Stimulated activated CD8-positive, alpha-beta memory T cell treated with anti-CD3 and anti-CD28 coated beads, Interleukin-15, amount 100 ng/mL, for 48 hours (primary cell): Measurements from ENCODE around the gene FGFR2.

Experiments
- DNase-seq, 2 donors: peaks; one replicate each; pipeline ENCODE4 v3.0.0-alpha.2; 2020; ENCODE audit warnings: low read depth in 2 of 2

Gene FGFR2

DNA sequence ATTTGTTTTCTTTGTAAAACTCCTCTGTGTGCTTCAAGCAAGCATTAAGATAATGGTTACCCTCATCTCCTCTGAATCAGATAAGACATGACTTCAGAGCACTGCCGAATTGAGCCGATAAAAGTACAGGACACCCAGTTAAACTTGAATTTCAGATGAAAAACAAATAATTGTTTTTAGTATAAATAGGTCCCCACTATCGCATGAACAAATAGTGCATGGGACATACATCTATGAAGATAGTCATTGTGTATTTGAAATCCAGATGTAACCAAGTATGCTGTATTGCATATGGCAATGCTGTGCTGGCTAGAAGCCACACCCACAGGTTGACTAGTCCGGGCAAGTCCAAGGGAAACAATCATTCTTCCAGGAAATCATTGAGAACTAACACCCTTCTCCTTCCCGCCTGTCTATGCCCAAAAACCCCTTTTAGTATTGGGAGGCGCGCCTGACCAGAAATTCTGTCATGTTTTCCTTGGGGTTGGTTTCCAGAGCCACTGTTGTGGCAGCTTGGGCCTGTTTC is 12.6 kb upstream of the FGFR2 start:
- no peak for DNase-seq

DNA sequence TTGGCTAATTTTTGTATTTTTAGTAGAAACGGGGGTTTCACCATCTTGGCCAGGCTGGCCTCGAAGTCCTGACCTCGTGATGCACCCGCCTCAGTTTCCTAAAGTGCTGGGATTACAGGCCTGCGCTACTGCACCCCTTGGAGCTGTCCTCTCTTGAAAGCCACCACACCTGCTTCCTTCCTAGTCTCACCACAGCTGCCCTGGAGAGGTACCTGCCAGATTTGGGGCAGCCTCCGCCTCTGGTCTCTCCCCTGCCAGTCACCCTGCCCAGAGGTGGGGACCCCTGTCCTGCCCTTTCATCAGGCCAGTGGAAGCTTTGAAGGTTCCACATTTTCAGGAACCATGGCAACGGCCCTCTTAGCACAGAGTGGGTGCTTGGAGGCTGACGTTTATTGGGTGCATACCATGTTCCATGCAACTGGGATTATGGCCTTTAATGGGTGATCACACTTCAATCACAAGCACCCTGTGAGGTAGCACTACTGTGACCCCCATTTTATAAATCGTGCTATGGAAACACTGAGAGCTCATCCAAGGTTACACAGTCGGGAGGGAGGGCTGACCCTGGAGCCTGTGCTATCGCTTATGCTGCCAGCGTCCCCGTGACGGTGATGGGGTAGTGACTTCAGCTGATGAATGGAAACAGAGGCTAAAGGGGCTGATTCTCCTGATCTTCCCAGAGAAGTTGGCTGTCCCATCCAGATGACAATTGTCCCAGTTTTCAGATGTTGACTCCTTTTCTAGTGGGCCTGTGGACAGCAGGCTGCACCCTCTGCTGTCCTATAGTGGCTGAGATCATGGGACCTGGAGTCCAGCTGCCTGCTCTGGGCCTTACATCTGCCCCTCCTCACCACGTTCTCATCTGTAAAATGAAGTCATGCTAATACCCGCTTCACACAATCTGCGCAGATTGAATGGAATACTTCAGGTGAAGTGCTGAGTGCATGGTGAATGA is 11.5 kb upstream of the FGFR2 start:
- DNase-seq, result no peak

DNA sequence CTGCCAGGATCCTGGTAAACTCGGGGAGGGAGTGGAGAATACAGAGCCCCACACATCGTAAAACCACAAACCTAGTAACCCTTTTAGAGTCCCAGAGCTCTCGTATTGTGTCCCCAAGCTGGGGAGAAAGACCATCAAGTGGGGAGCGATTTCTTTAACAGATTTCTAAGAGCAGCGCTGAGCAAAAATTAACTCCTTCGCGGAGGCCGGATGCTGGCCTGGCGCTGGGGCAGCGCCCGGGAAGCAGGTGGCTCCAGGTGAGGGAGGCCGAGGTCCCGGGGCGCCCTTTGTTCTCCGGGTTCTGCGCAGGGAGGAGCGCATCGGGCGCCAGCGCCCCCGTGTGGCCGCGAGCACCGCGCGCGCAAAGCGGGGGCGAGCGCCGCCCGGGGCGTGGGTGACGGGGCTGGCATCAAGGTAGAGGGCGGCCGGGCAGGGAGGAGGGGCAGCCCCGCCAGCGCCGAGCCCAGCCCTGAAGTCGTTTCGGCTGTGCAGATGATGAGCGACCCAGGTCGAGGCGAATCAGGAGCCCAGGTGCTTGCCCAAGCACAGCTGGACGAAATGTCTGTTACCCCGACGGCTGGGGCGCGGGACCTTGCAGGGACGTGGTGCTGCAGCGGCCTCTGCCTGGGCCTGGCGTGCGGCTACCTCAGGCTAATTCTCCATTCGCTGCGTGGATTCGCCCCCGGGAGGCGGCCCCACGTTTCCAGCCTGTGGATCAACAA is 10.4 kb upstream of the FGFR2 start:
- peak; percentile 20 to 22 for DNase-seq

DNA sequence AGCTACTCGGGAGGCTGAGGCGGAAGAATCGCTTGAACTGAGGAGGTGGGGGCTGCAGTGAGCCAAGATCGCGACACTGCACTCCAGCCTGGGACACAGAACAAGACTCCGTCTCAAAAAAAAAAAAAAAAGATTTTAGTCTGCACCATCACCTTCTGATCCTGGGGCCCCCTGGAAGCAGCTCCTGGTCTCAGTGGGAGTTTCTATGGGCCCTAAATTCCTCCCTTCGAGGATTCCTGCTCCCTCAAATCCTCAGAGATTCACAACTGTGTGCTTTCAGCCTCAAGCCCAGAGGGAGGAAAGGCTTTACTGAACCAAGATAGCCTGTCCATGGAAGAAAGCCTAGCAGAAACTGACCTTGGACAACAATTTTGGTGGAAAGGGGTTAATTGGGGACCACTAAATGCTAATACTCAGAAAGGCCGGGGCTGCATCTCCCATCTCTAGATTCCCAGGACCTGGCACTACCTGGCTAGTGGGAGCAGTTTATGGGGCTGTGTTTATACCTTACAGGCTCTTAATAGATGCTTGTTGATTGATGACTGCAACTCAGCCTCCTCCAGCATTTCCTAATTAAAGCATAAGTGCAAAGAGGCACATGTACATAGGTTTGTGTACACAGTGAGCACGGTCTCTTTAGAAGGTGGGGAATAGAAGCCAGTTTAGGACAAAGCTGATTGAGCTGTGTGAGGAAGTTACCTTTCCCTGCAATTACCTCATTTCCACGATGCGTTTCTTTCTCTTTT is 9.2 kb upstream of the FGFR2 start:
- DNase-seq, result no peak

DNA sequence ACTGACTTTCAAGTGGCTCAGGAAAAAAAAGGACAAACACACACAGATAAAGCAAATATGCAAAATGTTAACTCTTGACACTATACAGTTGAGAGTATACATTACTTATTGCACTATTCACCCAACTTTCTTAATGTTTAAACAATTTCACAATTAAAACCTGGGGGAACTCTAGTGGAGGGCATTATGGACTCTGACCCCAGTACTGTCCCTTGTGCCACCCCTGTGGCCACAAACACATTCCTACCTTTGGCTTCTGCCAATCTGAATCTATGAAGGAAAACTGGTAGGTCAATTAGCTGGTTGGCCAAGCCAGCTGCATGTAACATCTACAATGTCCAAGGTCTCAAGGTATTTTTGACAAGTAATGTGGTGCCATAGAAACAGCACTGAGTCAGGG is 7.5 kb upstream of the FGFR2 start:
- no peak for DNase-seq

DNA sequence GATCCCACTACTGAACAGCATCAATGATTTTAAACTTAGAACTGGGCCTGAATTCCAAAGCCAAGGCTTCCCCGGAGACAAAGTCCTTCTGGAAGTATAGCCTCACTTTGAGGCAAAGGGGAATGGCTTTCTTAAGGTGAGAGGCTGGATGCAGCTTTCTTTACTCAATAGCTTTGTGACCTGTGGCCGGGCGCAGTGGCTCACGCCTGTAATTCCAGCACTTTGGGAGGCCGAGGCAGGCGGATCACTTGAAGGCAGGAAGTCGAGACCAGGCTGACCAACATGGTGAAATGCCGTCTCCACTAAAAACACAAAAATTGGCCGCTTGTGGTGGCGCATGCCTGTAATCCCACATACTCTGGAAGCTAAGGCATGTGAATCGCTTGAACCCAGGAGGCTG is 3.2 kb upstream of the FGFR2 start:
- no peak for DNase-seq

DNA sequence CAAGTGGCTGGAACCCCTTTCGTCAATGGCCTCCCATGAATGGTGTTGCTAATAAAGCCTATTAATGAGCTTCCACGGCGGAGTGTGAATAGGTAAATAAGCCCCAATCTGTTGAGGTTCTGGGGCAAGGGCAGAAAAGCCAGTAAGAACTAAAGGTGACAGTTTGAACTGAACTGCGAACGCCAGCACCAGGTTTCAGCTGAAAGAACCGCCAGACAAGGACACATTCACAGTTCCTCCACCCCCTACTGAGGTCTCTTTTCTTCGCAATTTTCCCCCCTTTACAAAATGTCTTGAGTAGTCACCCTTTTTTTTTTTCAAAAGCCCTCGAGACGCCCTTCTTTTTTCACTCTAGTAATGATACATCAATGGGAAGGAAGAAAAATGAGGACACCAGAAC is 2.4 kb upstream of the FGFR2 start:
- DNase-seq, result no peak

DNA sequence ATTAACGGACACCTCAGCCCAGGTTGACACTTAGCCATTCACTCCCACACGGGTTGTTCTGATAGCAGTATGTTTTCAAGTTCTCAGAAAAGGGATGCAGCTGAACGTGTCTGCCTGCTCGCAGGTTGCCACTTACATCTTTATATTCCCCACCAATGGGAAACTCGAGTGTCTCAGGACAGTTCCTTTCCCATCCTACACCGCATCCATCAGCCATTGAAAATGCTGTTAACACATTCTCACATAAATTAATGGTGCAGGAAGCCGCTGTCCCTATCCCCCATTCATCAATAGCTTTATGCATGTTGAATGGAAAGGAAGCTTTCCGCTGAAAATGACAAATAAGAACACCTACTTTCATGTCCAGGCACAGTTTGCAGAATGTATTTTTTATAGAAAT is 1.7 kb upstream of the FGFR2 start:
- no peak for DNase-seq

DNA sequence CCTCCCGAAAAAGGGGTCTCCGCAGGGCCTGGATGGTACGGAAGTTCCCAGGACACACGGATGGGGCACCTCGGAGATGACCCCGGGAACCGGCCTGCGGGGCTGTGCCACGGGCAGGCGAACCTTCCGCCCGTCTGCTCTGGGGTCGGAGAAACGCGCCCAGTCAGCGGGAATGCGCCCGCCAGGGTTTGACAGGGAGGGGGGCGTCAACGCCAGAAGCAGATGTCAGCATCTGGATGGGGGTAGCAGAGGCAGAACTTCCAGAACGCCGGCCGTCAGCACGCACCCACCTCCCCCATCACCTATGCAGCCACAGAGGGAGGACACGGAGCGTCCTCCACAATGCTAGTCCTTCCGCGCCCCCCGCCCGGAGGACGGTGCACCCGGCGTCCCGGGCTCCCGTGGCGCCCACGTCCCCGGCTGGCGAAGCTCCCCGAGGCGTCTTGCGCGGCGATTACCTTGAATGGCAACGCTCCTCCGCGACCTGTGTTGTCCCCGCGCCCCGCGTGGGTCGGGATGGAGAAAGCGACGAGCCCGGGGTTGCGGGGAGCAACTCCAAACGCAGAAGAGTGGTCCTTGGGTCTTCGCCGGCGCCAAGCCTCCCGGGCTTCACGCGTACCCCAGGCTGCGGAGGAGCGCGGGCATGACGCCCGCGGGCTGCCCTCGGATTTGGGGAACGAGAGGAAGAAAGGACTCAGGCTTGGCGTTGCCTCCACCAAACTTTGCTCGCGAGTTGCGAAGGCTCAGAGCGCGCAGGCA is 561 bp downstream of the FGFR2 start:
- DNase-seq, result no peak

DNA sequence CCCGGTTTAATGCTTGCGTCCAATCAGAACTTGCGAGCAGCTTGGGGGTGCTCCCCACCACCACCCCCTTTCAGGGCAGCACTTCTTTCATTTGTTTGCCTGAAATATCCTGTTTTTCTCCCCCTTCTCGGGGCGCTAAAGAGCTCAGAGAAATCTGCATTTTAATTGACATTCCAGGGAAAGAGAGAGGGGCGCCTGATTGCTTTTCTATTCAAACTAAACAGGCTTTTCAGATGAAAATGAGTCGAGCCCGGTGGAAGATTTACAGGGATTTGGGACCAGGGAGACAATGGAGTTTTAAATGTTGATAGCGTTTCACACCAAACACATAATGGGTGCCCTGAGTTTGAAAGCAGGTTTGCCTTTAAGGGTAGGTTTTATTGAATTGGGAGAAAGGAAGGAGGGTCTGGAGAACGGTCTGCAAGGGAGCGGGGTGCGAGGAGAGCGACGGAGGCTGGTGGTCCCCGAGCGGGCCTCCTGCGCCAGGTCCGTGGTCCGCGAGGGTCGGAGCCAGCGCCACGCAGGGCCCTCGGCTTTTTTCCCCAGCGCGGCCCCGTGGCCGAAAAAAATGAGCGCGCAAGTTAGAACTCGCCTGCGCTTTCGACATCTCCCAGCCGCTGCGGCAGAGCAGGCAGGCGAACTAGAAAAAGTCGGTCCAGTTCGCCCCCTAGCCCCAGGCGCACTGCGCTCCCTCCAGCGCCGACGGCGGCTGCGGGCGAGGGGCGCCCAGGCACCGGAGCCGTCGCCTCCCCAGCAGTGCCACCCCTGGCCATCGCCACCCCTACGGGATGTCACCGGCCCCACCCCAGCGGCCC is 1.3 kb downstream of the FGFR2 start:
- no peak for DNase-seq

DNA sequence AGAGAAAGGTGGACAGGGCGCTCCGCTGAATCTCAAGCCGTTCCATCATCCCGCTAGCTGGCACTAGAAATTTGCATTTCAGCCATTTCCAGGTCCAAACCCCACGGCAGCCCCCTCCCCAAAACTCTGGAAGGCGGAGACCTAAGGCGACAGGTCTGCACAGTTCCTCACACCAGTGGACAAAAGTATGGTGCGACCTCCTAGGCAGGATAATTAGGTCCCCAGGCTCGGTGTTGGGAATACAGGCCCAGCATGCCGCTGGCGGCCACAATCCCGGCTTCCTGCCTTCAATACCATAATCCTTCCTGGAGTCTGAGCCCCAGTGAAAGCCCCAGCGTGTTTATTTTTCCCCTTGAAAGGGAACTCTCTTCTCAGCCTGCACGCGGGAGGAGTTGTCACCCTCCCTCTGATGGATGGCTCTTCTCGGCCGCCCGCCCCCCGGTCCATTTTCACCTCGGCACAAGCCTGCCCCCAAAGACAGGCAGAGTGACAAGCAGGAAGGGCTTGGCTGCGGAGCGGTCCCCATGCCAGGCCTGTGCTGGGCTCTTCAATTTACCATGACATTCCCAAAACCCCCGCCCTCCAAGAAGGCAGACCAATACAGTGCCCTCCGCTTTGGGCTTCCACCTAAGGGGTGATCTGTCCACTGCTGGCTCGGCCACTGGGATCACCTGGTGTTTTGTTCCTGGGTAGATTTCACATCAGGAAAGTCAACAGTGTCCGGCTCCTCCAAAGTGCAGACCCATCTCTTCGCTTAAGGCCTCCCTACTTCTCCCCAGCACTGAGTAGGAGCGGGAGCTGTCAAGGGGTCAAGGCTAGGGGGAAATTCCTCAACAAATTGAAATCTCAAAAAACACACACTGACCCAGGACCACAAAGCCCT is 2.2 kb downstream of the FGFR2 start:
- no peak for DNase-seq

DNA sequence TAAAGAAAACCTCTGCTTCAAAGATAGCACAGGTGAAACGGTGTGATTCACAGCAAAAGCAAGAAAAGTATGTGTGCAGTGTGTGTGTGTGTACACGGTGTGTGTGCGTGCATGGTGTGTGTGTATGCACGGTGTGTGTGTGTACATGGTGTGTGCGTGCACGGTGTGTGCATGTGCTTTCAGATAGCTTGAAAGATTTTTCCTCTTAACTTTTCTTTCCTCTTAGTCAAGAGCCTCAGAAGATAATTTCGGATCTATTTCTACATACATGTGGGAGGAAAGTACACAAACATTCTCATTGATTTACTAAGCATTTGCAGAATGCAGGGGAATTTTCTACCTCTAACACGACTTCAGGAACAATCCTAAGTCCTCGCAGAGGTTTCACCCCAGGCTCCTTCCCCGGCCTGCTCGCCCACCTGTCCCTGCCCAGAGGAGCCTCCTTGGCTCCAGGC is 2.9 kb downstream of the FGFR2 start:
- DNase-seq, result no peak

DNA sequence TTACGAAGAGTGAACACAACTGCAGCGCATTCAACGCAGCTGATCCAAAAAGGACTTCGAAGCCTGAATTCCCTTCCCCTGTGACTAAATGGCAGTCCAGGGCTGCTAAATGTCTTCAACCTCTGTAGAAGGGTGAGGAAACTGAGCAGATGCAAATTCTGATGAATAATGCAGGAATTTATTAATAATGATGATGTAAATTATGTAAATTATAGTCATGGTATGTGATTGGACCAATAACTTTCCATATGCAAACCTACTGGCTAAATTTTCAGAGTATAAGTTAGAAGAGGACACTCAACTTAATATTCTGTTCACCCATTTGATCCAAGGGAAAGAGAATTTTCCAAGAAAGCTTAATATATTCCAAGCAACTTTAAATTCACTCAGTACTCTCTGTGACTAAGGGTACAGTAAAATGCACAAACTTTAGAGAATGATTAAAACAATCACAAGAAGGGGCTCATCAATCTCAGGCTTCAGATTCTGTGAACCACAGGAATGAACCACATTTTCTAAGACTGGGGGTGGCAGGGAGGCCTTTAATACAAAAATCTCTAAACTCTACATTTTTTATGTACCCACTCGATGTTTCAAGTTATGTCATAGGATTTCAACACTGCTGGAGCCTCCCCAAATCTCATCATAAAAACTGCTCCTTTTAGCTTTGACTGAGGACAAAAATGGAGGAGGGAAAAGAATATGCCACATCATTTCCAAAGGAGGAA is 3.5 kb downstream of the FGFR2 start:
- no peak for DNase-seq

DNA sequence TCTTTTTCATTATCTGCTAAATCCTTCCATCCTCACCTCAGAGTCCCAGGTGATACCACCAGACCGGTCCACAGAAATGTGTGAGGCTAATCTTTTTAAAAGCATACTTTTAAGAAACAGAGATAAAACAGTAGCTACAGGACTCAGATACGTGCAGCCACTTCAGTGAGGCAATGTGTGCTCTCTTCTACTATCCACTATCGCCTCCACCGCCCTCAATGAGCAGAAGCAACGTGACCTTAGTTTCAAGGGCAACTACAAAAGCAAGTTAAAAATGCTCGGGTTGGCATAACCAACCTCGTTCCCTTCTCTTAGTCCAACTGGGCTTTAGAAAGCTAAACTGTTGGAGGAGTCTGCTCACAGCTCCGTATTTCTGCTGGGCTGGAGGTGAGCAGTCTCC is 4.2 kb downstream of the FGFR2 start:
- DNase-seq, result no peak

DNA sequence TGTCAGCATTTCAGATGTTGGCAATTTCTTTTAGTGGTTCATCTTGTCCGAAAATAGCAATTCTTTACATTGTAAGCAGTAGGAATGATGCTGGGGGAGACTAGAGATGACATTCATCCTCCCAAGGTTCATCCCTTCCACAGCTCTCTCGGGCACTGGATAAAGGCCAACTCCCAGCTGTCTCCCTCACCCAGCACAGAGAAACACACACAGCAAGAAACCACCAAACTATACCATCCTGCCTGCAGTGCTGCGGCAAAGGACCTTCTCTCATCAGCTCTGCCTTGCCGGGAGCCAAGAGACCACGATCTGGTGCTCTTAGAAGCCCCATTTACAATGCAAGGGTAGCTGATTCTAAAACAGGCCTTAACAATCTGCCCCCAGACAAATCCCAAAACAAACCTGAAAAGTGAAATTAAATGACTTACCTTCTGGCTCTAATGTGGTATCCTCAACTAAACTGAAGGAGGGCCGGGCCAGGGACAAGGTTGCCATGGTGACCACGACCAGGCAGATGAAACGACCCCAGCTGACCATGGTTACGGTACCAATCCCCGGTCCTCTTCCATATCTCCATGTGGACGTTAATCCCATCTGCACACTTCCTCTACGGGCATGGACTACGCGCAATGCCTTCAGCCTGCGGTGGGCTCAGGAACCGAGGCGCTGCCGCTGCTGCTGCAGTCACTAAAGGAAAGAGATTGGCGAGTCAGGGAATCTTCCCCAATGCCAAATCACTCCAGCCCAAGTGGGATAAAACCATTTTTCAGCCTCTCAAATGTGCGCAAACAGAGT is 4.8 kb downstream of the FGFR2 start:
- no peak for DNase-seq

DNA sequence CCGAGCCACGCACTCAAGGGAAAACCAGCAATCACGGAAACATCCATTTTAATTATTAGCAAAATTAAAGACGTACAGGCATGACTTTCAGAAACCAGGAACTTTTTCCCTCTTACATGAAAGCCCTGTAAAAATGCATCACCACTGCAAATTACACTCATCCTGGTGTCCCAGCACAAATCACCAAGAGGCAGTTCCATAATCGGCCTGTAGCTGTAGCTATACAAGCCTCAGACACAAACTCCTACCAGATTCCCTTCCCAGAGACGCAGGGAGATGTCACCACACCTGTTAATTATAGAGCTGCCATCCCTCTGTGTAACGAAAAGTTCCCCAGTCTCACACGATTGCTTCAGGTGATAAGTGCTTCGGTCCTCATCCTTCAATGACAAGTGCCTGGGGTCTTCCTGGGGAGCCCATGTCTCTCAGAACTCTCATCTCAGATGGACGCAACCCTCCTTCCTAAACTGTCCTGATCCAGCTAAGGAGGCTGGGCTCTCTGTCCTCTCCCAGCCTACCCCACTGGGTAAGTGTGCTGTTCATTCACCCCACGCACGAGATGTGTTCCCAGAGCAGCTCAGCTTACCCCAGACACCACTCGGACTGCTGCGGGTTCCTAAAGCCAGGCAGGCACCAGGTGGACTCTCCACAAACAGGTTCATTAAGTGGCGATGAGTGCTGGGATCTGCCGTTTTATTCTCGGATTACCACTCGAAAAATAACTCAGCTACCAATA is 5.9 kb downstream of the FGFR2 start:
- DNase-seq, result no peak

DNA sequence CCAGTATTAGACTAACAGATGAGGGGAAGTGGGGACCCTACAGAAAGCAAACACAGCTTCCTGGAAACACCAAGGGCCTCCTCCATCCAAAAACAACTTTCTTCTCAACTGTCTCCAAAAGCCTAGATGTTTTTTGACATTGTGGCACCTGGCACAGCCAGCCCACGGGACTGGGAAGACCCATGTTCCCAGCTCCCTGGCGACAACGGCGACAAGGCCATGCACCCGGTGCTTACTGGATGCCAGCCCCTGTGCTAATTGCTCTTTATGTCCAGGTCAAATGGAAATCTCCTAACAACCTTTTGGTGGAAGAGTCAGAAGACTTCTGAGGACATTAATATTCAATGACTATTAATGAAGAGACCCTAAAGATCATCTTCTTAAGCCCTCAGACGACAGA is 7.1 kb downstream of the FGFR2 start:
- DNase-seq, result no peak
